GM10847 (cell line): ENCODE results near the gene TMTC2.

Source experiments
- POLR2A ChIP-seq: IDR thresholded peaks from 2 replicates; pipeline ENCODE4 v1.6.1; 2011; ENCODE audit not compliant: insufficient read length; ENCODE audit errors: extremely low read depth

TMTC2 gene

DNA sequence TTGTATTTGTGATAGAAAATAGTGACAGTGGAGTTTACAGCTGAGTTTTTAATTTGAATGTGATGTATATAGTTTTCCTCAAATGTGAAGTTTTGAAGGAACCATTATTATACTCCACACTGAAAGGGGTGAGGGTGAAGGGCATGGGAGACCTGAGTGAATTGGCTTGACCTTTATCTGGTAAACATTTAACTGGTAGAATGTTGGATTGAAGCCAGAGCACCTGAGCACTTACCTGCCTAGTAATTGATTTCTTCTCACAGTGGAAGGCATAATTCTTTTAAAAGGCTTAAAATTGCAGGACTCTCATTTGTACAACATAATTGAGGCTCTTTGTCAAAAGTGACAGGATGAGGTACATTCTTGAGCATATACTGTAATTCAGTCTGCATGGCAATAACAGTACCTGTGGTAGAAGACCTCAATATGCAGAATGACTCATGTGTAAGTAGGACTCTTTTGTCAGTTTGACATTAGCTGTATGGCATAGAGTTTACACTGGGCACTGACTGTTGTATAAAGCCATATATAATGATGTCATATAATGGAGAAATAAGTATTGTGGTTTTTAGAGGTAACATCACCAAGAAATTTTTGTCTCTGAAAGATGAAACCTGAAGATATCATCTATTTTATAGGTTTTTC, 309.6 kb downstream of the TMTC2 start:
- TF ChIP-seq POLR2A: no peak

DNA sequence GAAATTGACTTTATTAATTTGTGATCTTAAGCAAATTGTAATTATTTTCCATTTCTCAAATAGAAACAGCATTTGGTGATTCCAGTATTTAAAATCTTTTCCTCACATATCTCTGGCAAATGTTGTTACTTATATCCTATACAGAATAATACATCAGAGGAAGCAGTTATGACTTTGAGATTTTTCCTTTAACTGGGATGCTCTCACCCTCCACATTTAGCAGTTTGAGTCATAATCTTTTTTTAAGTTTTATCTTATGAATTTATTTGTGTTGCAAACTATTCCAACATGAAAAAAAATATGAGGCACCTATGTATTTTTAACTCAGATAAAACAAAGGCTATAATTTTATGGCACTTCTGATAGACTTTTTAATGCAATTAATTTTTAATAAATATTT, 311.8 kb downstream of the TMTC2 start:
- TF ChIP-seq POLR2A: no peak

DNA sequence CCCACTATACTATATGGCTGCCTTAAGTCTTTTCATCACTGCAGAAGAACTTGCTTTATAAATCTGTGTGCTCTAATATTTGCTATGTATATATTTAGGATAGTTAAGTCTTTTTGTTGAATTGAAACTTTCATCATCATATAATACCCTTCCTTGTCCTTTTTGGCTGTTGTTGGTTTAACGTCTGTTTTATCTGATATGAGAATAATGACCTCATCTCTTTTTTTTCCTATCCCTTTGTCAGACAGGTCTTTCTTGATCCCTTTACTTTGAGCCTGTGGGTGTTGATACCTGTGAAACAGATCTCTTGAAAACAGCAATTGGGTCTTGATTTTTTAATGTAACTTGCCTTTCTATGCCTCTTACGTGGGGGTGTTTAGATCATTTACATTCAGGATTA, 316.3 kb downstream of the TMTC2 start:
- no peak for TF ChIP-seq POLR2A

DNA sequence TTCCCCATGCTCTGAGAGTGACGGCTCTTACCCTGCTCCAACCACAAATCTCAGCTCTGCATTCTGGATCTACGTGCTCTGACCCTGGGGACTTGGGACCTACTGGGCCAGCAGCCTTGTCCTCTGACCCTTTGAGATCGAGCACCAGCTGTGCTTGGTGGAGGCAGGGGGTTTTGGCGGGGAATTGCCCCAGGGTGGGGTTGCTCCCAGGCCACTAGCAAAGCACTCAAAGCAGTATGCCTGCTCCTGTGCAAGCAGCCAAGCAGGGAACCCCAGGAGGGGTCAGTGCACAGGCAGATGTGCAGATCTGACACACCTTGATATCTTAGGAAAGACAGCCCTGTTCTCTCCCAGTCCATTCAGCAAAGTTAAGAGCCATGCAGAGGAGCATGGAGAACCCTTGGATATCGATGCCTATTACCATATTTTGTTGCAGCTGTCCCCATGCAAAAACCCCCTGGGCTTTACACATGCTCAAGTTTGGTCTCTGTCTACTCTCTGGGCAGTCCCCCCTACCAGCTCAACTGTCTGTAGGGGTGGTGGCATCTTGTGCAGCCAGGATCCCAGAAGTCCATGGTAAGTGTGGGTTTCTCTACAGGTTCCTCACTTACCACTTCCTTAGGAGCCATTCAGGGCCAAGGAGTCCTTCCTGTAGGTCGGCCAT, 319.0 kb downstream of the TMTC2 start:
- no peak for TF ChIP-seq POLR2A

DNA sequence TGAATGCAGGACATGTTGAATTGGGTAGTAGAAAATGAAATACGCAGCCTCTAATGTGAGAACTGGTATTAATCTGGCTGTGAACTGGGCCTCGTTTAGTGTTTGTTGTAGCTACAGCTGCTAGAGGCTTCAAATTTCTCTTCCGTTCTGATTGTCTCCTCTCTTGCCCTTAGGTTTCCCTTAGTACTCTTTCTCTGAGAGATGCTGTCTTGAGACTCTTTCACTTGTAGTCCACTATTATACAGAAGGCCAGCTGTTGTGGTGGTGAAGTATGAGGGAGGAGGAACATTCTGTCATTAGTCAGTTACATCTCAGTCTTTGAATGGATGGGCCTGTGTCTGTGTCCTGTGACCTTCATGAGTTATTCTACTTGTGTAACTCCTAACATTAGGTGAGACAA, 322.0 kb downstream of the TMTC2 start:
- TF ChIP-seq POLR2A: no peak

DNA sequence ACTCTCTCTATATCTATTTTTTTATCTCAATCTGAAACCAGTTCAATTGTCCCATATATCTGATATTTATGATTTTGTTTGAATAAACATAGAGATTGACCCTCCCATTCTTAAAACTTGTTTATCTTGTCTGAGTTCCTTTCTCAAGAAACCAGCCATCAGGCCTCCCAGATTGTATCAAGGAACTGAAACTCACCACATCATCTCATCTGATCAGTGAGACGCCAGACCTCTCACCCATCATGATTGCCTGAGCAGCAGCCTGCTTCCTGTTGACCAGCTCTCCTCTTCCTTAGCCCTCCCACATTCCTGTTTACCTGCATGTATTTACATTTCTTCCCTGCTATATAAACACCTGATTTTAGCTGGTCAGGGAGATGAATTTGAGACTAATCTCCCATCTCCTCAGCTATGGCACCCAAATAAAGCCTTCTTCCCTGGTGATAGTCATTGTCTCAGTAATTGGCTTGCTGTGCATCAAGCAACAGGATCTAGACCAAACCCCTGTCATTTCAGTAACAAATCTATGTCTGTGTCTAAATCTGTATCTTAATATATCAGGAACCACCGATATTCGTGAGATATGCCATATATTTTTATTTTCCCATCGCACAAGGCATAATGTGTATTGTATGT, 323.6 kb downstream of the TMTC2 start:
- TF ChIP-seq POLR2A: no peak

DNA sequence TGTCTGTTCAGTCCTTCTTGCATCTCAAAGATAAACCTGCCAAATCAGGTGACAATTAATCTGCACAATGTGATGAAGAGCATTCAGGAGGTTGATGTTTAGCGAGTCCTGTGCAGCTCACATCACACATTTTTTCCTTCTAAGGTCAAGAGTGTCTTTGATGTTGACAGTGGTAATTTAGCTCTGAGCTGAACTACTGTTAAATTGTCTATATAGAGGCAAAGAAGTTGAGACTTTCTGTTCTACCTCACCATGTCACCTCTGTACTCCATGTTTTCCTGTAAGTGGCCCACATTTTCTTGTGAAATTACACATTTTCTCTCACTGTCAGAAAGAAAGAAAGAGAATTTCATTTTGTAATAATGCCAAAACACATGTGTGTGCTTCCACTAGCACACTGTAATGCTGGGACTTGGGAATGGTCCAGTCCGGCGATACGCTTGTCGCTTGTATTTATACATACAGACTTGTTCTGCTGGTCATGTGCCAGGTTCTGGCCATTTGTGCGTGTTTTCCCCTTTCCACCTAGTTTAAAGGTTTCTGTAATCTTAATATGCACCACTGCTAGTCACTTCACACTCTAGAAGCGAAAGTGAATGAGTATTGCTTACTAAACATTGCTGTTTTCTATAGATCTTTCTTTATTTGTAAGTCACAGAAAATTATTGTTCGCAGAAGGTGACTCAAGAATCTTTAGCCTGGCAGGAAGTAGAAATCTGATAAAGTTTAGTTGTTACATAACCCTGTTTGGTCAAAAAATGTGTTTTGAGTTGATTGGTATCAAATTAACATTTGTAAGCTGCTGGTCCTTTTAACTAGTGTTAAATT, 328.9 kb downstream of the TMTC2 start:
- TF ChIP-seq POLR2A: no peak

DNA sequence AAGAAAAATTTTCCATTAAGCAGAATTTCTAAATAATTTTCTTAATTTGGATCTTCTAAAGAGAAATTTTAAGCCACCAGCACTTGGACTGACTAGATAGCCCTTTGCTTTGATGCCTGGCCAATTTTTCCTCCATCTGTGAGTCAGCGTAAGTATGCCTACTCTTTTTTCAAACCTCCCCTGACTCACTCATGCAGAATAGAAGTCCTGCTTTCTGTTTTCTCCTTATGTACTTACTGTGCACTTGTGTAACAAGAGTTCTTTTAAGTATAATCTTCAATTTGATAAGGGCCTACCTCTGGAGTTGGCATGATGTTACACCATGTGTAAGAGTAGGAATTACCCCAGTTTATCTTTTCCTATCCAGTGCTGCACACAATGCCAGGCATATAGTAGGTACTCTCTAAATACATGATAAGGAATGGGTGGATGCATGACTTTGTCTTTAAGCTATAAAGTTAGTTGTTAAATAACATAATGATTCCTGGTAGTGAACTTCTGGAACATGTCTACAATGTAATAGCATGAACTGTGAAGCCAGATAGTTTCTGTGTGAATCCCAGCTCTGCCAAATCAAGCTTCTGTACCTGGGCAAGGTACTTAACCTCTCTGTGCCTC, 329.6 kb downstream of the TMTC2 start:
- TF ChIP-seq POLR2A: no peak

DNA sequence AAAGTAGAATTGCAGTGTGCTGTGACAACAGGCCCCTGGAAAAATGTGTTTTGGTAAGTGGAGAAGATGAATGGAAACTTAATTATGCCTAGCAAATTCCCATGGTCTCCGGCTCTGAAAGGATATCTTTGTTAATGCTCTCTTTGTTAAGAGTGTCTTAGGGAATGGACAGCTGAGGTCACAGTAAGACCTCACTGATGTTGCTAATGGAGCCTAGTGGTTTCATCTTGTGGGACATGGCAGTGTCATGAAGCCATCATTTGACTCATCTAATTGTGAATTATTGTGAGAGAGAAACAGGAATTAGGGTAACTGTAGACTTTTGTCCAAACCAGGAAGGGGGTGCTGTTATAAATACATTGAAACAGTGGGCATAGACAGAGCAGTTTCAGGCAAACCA, 330.3 kb downstream of the TMTC2 start:
- no peak for TF ChIP-seq POLR2A

DNA sequence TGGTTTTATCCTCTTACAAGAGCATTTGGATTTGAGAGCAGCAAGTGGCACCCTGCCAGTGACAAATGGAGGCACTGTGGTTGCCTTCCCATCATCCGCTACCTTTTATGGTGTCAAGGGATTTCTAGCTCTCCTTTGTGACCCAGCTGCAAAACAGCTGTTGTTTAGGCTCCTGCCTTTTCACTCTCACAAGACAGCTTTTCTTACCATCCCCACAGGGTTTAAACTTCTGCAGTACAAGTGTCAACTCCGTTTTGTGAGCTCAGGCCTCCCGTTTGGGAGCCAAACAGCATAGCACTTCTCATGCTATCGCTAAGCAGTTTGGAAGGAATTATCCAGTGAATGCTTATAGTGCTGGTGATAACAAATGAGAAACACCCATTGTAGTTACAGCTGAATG, 331.4 kb downstream of the TMTC2 start:
- TF ChIP-seq POLR2A: no peak

DNA sequence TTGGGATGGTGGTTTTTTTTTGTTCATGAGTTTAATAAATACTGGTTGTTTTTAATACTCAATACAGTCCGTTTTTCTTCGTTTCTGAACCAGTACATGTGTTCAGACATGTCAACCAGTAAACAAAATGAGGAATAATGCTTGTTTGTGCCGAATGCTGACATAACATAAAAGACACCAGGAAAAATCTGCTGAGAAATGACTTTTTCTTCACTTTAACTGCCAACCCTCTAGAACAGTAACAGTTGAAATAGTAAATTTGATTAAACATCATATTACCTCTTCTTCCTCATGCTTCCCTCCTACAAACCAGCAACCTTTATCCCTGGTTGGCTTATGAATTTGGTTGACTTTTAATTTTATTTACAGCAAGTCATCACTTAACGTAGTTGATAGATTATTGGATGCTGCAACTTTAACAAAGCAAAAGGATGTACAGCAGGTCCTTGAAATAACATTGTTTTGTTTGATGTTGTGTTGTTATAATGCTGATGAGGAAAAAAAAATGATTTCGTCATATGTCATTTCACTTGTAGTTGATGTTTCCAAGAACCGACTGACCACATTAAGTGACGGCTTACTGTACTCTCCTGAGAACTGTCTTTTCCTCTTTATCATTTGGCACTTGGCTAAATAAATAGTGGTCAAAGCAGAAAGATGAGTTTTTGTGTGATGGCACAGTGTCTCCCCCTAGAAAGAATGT, 340.5 kb downstream of the TMTC2 start:
- TF ChIP-seq POLR2A: no peak

DNA sequence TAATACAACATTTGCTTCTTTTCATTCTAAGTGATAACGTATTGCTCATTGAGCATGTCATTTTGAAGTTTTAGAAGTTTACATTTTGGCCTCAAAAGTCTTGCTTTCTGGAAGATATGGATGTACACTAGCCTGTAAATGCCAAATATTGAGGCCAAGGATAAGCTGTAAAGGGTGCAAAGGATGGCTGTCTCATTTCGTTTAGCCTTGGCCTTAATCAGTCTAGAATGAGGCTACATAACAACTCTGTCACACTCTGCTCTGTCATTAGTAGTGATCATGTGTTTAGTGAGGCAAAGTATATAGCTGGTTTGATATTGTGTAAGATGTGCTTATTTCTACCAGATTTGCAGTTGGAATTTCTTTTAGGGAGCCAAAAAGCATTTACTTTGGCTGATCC, 344.5 kb downstream of the TMTC2 start:
- no peak for TF ChIP-seq POLR2A

DNA sequence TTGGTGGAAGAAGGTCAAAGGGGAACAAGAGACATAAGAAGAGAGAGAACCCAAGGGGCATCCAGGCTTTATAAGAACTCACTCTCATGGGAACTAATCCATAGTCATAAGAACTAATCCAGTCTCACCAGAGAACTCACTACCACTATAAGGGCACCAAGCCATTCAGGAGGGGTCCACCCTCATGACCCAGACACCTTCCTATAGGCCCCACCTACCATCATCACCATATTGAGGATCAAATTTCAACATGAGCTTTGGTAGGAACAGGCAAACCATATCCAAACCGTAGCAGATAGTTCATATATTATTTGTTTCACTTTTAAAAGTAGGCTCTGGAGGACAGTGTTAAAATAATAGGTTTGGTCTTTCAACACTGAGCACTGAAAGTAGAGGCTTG, 350.1 kb downstream of the TMTC2 start:
- TF ChIP-seq POLR2A: no peak

DNA sequence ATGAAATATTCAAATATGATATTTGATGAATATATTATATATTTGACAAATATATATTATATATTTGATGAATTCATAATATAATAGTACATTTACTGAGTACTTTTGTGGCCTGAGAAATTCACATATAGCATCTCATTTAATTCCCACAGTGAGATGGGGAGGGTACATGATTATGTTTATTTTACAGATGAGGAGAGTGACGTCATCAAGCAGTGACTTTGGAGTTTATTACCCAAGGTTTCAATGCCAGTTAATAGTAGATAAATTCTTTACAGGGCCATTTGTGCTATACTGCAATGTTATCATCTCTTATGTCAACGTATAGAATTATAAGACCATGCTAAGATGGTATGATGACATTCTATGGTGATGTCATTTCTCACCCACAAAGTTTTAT, 352.7 kb downstream of the TMTC2 start:
- TF ChIP-seq POLR2A: no peak

DNA sequence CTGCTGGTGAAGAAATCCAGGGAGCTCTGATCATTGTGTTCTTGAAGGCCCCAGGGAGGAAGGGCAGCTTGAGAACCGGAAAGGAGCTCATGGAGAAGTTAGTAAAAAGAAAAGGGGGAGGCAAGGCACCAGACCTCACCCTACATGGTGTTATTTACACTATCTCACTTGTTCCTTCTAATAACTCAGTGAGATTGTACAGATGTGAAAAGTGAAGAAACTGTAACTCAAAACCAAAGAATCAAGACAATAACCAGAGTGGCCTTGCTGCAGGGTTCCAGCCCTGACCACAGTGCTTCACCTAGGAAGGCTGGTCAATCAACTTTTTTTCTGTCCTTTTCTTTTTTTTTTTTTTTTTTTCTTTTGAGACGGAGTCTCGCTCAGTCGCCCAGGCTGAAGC, 353.6 kb downstream of the TMTC2 start:
- no peak for TF ChIP-seq POLR2A
